Astrocyte (in vitro differentiated cells and primary cell): Measurements from ENCODE around the gene MOB3C.

ENCODE experiments used
- CTCF ChIP-seq: IDR thresholded peaks from 2 replicates; pipeline ENCODE4 v1.5.1; 2011; ENCODE audit warnings: low read depth, mild to moderate bottlenecking, inconsistent platforms, low read length, moderate library complexity; ENCODE audit not compliant: insufficient read depth
- EZH2 ChIP-seq: IDR thresholded peaks from 2 replicates; pipeline ENCODE4 v1.6.1; 2012; ENCODE audit warnings: mild to moderate bottlenecking, low read length, inconsistent platforms; ENCODE audit not compliant: insufficient read depth

GRCh38 chr1:46575778-46576177 lies 40.8 kb downstream of the MOB3C start:
- TF ChIP-seq CTCF, result no peak
- TF ChIP-seq EZH2, result no peak
